Measurements from ENCODE around the gene CDAN1.
"Not testable (repeated sequence)": the region's sequence is repeated elsewhere in the genome, so short reads cannot be mapped to it uniquely, and the experiment has no call there.

The CDAN1 gene

GRCh38 chr15:42704492-42704926 is 32.4 kb downstream of the CDAN1 start:
- peak; percentile 15 to 55 (median 40) for DNase-seq

GRCh38 chr15:42696626-42697025 is 40.3 kb downstream of the CDAN1 start:
- DNase-seq, result no peak

- DNase-seq, result no peak
Measured at GRCh38 chr15:42695527-42696071, 41.3 kb downstream of the CDAN1 start.

- no peak for DNase-seq
Measured at GRCh38 chr15:42694398-42694797, 42.5 kb downstream of the CDAN1 start.

- DNase-seq, result no peak
Measured at GRCh38 chr15:42693942-42694341, 43.0 kb downstream of the CDAN1 start.

- no peak for DNase-seq
Measured at GRCh38 chr15:42693496-42693895, 43.4 kb downstream of the CDAN1 start.

- no peak for DNase-seq
Measured at GRCh38 chr15:42692997-42693396, 43.9 kb downstream of the CDAN1 start.

GRCh38 chr15:42692536-42692935 is 44.4 kb downstream of the CDAN1 start:
- DNase-seq, result no peak

GRCh38 chr15:42691770-42692169 is 45.2 kb downstream of the CDAN1 start:
- DNase-seq, result no peak

GRCh38 chr15:42691308-42691707 is 45.6 kb downstream of the CDAN1 start:
- no peak for DNase-seq

- no peak for DNase-seq
Measured at GRCh38 chr15:42688301-42688700, 48.6 kb downstream of the CDAN1 start.

- DNase-seq, result no peak
Measured at GRCh38 chr15:42687740-42688139, 49.2 kb downstream of the CDAN1 start.

GRCh38 chr15:42686281-42686680 is 50.6 kb downstream of the CDAN1 start:
- DNase-seq, result no peak

- no peak for DNase-seq
Measured at GRCh38 chr15:42681119-42681518, 55.8 kb downstream of the CDAN1 start.

- not testable (repeated sequence) for DNase-seq
Measured at GRCh38 chr15:42680142-42680482, 56.8 kb downstream of the CDAN1 start.

- no peak for DNase-seq
Measured at GRCh38 chr15:42679285-42680141, 57.4 kb downstream of the CDAN1 start.

- no peak for DNase-seq
Measured at GRCh38 chr15:42675021-42675420, 61.9 kb downstream of the CDAN1 start.

GRCh38 chr15:42674472-42674871 is 62.5 kb downstream of the CDAN1 start:
- no peak for DNase-seq

Measured in stimulated activated naive CD4-positive, alpha-beta T cell (primary cell).